ENCODE results near the gene ORAI3. TPM values are rescaled to one million over a fixed set of nuclear protein-coding genes. Genes with fewer than 3 reads are reported as not detected.

Gene ORAI3
- total RNA-seq, 4 donors from 2014 or later = 10.3 to 15.6 (median 12.5) TPM

DNA sequence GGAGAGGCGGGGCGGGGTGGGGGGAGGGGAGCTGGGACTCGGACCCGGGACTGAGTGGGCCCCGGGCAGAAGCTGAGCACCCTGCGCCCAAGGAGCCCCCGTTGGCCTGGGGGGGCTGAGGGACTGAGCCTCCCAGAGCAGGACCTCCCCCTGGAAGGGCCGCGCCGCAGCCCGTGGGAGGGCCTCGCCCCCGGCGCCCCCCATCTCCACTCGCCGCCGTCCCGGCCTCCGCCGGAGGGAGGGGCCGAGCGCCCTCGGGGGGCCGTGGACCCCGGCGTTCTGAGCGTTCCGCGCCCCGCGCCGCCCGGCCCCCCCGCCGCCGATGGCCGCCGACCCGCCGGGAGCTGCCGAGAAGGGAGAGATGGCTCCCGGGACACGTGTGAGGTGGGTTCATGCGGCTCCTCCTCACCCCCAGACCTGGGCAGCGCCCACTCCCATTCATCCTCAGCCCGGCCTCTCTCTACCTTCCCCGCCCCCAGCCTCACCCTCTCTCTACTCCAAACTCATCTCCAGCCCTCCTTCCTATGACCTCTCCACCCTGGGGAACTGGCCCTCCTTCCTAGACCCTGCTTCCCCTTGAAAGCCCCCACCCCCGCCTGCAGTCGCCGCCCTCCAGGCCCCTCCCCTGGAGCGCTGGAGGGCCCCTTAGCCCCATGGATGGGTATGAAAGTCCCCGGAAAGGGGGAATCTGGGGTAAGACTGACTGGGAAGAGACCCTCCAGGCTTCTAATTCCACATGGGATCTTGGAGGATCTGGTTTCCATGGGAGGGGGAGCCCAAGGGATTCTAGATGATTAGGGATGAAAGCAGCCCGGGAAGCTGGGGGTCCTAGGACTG, 24.6 kb upstream of the ORAI3 start:
- in situ Hi-C loops (cut with MboI; ENCODE audit: low sequenced_read_pairs in 4 of 4) = loop anchor here in 1 of 4 donors (5.0 kb wide), 1 partner anchor 82 kb away; no protein-coding TSS in a partner anchor
- intact Hi-C loops (cut with DNase I; ENCODE audit: low total_unique reads) = no loop called here

DNA sequence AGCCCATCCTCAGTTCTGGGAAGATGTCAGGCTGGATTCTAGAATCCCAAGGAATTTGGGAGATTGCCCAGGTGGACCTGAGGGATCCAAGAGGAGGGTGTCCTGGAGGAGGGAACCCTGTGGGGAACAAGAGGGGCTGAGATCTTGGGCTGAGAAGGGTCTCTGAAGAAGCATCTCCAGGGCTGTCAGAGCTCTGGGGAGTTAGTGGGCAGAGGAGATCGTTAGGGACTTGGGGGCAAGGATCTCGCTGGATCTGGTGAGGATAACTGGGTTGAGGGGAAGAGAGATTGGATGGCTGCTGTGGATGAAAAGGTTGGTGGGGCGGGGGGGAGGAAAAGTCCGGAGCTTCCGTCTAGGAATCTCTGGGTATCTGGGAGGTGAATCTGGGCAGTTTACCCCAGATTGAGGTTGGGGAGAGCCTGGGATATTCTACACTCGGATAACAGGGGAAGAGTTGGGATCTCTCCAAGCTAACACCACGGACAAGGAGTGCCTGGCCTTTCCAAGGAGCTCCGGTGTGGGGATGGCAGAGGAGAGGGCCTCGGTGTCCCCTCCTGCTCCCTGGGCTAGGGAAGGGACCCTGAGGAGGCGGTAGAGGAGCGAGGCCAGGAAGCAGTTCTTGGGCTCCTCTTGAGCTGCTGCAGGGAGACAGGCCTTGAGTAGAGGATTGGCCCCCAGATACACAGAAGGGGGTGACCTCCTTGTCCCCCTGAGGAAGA, 23.8 kb upstream of the ORAI3 start:
- Histone ChIP-seq H3K27ac (peak overlapping the region in 2 of 4 donors; percentile 92 to 96), H3K27me3 (no peaks in the 10 kb centered on the region), H3K4me1 (peaks cover 11 to 16% of the 10 kb centered on the region in 2 donors), H3K4me3 (no peak overlapping the region), H3K9me3 (no peaks in the 10 kb centered on the region), H3K36me3 (no peaks in the 10 kb centered on the region)
- ATAC-seq (no peak), DNase-seq (no peak)
- TF ChIP-seq, protein P1, sequence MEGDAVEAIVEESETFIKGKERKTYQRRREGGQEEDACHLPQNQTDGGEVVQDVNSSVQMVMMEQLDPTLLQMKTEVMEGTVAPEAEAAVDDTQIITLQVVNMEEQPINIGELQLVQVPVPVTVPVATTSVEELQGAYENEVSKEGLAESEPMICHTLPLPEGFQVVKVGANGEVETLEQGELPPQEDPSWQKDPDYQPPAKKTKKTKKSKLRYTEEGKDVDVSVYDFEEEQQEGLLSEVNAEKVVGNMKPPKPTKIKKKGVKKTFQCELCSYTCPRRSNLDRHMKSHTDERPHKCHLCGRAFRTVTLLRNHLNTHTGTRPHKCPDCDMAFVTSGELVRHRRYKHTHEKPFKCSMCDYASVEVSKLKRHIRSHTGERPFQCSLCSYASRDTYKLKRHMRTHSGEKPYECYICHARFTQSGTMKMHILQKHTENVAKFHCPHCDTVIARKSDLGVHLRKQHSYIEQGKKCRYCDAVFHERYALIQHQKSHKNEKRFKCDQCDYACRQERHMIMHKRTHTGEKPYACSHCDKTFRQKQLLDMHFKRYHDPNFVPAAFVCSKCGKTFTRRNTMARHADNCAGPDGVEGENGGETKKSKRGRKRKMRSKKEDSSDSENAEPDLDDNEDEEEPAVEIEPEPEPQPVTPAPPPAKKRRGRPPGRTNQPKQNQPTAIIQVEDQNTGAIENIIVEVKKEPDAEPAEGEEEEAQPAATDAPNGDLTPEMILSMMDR (IDR thresholded peaks at IDR 0.05 in 4 of 5, conservative IDR thresholded peaks at IDR 0.05 in 1 of 5) = no peak
- TF ChIP-seq POLR2A (IDR thresholded peaks at IDR 0.05) = no peak
- in situ Hi-C loops (cut with MboI; ENCODE audit: low sequenced_read_pairs in 4 of 4) (loop anchor here in 1 of 4 donors (5.0 kb wide), 1 partner anchor 83 kb away; no protein-coding TSS in a partner anchor), intact Hi-C loops (cut with DNase I; ENCODE audit: low total_unique reads) (no loop called here)

More for the DNA sequence above, 24.6 kb upstream of the ORAI3 start:
- no peaks in the 10 kb centered on the region for H3K9me3 ChIP-seq
- H3K36me3 ChIP-seq = no peaks in the 10 kb centered on the region
- no peak for ATAC-seq
- H3K27ac ChIP-seq = peak overlapping the region; percentile 92 to 97 (median 96)
- no peaks in the 10 kb centered on the region for H3K27me3 ChIP-seq
- DNase-seq = no peak
- peak overlapping the region; percentile 74 to 93 (median 88) for H3K4me3 ChIP-seq
- peaks cover 11 to 16% of the 10 kb centered on the region in 2 donors for H3K4me1 ChIP-seq
- TF ChIP-seq POLR2A (IDR thresholded peaks at IDR 0.05) = no peak
- TF ChIP-seq, protein P1 (IDR thresholded peaks at IDR 0.05 in 4 of 5, conservative IDR thresholded peaks at IDR 0.05 in 1 of 5) = no peak

DNA sequence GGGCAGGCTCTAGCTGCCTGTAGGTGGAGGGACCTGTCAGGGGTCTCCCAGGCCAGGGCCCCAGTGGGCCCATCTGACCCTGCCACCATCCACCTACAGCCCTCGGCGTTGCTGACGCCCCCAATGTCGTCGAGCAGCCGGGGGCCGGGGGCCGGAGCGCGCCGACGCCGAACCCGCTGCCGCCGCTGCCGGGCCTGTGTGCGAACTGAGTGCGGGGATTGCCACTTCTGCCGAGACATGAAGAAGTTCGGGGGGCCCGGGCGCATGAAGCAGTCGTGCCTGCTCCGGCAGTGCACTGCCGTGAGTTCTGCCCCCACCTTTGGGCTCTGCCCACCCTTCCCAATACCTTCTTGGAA, 23.3 kb upstream of the ORAI3 start:
- peaks cover 0 to 5% of the 10 kb centered on the region in 2 donors for H3K36me3 ChIP-seq
- in situ Hi-C loops (cut with MboI; ENCODE audit: low sequenced_read_pairs in 4 of 4) (no loop called here), intact Hi-C loops (cut with DNase I; ENCODE audit: low total_unique reads) (no loop called here)
- H3K27ac ChIP-seq = no peak overlapping the region
- ATAC-seq = no peak
- H3K27me3 ChIP-seq = no peaks in the 10 kb centered on the region
- H3K4me3 ChIP-seq = no peak overlapping the region
- DNase-seq = no peak
- no peaks in the 10 kb centered on the region for H3K9me3 ChIP-seq
- TF ChIP-seq POLR2A (IDR thresholded peaks at IDR 0.05) = no peak
- TF ChIP-seq, protein P1 (IDR thresholded peaks at IDR 0.05 in 4 of 5, conservative IDR thresholded peaks at IDR 0.05 in 1 of 5) = no peak
- peaks cover 11 to 16% of the 10 kb centered on the region in 2 donors for H3K4me1 ChIP-seq

DNA sequence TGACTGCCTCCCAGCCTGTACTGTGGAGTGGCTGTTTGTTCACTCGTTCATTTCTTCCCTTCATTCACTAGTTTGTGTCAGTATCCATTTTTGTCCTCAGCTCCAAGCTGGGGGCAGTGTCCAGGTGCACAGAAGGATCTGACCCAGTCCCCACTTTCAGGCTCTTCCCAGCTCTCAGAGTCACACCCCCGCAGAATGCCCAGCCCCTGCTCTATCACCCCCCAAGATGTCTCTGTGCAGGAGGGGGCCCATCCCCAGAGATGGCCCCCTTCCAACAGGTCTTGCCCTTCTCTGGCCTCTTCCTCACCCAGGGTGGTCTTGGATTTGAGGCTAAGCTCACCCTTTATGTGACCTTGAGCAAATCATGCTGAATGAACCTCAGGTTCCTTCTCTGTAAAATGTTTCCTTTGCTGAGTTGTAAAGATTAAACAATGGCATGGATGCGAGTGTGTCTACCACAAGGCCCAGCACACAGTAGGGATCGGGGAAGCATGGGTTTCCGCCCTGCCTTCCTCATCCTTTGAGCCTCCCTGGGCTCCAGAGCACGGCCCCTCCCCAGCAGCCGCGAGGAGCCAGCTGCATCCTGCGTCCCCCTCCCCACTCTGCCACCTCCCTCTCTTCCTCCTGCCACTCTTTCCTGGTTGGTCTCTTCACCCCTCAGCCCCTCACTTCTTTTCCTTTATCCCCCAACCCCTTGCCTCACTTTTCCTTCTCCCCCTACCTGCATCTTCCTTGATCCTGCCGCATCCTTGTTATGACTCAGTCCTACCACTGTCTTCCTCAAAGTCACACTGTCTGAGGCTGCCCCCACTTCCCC, 22.7 kb upstream of the ORAI3 start:
- no peak overlapping the region for H3K4me3 ChIP-seq
- TF ChIP-seq, protein P1 (IDR thresholded peaks at IDR 0.05 in 4 of 5, conservative IDR thresholded peaks at IDR 0.05 in 1 of 5) = no peak
- TF ChIP-seq POLR2A (IDR thresholded peaks at IDR 0.05) = no peak
- H3K27me3 ChIP-seq = no peaks in the 10 kb centered on the region
- peaks cover 9 to 16% of the 10 kb centered on the region in 2 donors for H3K4me1 ChIP-seq
- H3K36me3 ChIP-seq = peaks cover 0 to 7% of the 10 kb centered on the region in 2 donors
- DNase-seq (no peak), ATAC-seq (no peak)
- no peak overlapping the region for H3K27ac ChIP-seq
- in situ Hi-C loops (cut with MboI; ENCODE audit: low sequenced_read_pairs in 4 of 4) (no loop called here), intact Hi-C loops (cut with DNase I; ENCODE audit: low total_unique reads) (no loop called here)
- no peaks in the 10 kb centered on the region for H3K9me3 ChIP-seq

Data from gastrocnemius medialis (tissue), 4 donors.